PC-3 (cell line): ENCODE data around the gene PVALEF. TPM values are rescaled to one million over a fixed set of nuclear protein-coding genes. Genes with fewer than 3 reads are reported as not detected.
"Not testable (repeated sequence)": the region's sequence is repeated elsewhere in the genome, so short reads cannot be mapped to it uniquely, and the experiment has no call there.

ENCODE experiments used
- ATAC-seq: fragments of 200-7000 bp; cut with Tn5 transposase; 2 replicates; pipeline ENCODE4 v1.9.1; 2020; ENCODE audit warnings: mild to moderate bottlenecking, moderate library complexity
- BruUV-seq: library from RNA; stranded (reverse); fragments of 400-500 nt; replicated peaks from 2 replicates; lab custom pipeline; 2021; lab: Mats Ljungman, UMichigan
- CTCF ChIA-PET: fragments of 300-600 bp; sonication (Branson Sonifier 250); formaldehyde crosslinking; loops from one replicate; lab custom pipeline; 2022; ENCODE audit warnings: antibody characterized with exemption; lab: Charles Lee
- POLR2A ChIA-PET: fragments of 300-600 bp; sonication (Branson Sonifier 250); formaldehyde crosslinking; loops from one replicate; lab custom pipeline; 2022; ENCODE audit warnings: antibody characterized with exemption; ENCODE audit not compliant: unreplicated experiment; lab: Charles Lee
- DNase-seq: peaks from one replicate; pipeline ENCODE4 v3.0.0-alpha.2; 2015
- H2AFZ ChIP-seq: fragments of 300-600 bp; sonication (generic); 2 replicates; pipeline ENCODE4 v1.6.0; 2016; ENCODE audit warnings: antibody characterized with exemption, low read length
- H3F3A ChIP-seq: fragments of 300-600 bp; sonication (generic); one replicate; pipeline ENCODE4 v1.6.0; 2017; ENCODE audit warnings: antibody characterized with exemption, low read length, control low read depth, mild to moderate bottlenecking; ENCODE audit not compliant: unreplicated experiment
- H3K27ac ChIP-seq: fragments of 300-600 bp; sonication (generic); 2 replicates; pipeline ENCODE4 v1.5.1; 2016; ENCODE audit warnings: mild to moderate bottlenecking, low read length
- H3K27me3 ChIP-seq: fragments of 300-600 bp; sonication (generic); 2 replicates; pipeline ENCODE4 v1.6.1; 2016; ENCODE audit warnings: low read length, mixed read lengths
- H3K36me3 ChIP-seq: fragments of 300-600 bp; sonication (generic); 2 replicates; pipeline ENCODE4 v1.6.1; 2016; ENCODE audit warnings: low read depth, mixed run types, low read length, mixed read lengths
- H3K4me1 ChIP-seq: fragments of 300-600 bp; sonication (generic); 2 replicates; pipeline ENCODE4 v1.5.1; 2016; ENCODE audit warnings: low read length; ENCODE audit not compliant: insufficient read depth
- H3K4me2 ChIP-seq: fragments of 300-600 bp; sonication (generic); 2 replicates; pipeline ENCODE4 v1.6.0; 2016; ENCODE audit warnings: low read length
- H3K4me3 ChIP-seq: fragments of 300-600 bp; sonication (generic); 2 replicates; pipeline ENCODE4 v1.5.1; 2016; ENCODE audit warnings: mild to moderate bottlenecking, low read length, mixed read lengths
- H3K79me2 ChIP-seq: fragments of 300-600 bp; sonication (generic); 2 replicates; pipeline ENCODE4 v1.6.1; 2017; ENCODE audit warnings: low read length, mixed read lengths
- H3K9ac ChIP-seq: fragments of 300-600 bp; sonication (generic); 2 replicates; pipeline ENCODE4 v1.6.0; 2016; ENCODE audit warnings: mild to moderate bottlenecking, low read length
- H3K9me2 ChIP-seq: fragments of 300-600 bp; sonication (generic); replicated peaks from 2 replicates; pipeline ENCODE4 v1.6.1; 2016; ENCODE audit warnings: mixed run types, low read length, mixed read lengths
- H3K9me3 ChIP-seq: fragments of 300-600 bp; sonication (generic); 2 replicates; pipeline ENCODE4 v1.6.1; 2016; ENCODE audit warnings: low read length, mixed read lengths
- H4K20me1 ChIP-seq: fragments of 300-600 bp; sonication (generic); 2 replicates; pipeline ENCODE4 v1.6.1; 2016; ENCODE audit warnings: low read length, mixed read lengths
- CTCF ChIP-seq: fragments of 300-600 bp; sonication (generic); conservative IDR thresholded peaks from 2 replicates; pipeline ENCODE4 v1.5.1; 2017; ENCODE audit warnings: antibody characterized with exemption, low read depth, mild to moderate bottlenecking, low read length
- EZH2 ChIP-seq: fragments of 300-600 bp; sonication (generic); IDR thresholded peaks from one replicate; pipeline ENCODE4 v1.6.1; 2017; ENCODE audit warnings: antibody characterized with exemption, mild to moderate bottlenecking, low read length; ENCODE audit not compliant: unreplicated experiment
- EZH2phosphoT487 ChIP-seq: fragments of 300-600 bp; sonication (generic); IDR thresholded peaks from 2 replicates; pipeline ENCODE4 v1.6.1; 2018; ENCODE audit warnings: mild to moderate bottlenecking, antibody characterized with exemption, low read length, borderline replicate concordance
- intact Hi-C: fragments of 100-400 bp; cut with micrococcal nuclease; formaldehyde crosslinking; loops from 2 replicates; pipeline ENCODE4 v1.9.0; 2023
- total RNA-seq: library from RNA; depleted of rRNA; stranded (reverse); fragments of >200 nt; gene quantifications from 2 replicates; pipeline ENCODE4 v1.2.3, GENCODE V29; 2014

PVALEF gene
- total RNA-seq, 1 experiment from 2014 or later, result not detected

- TF ChIP-seq EZH2 (no peak), EZH2phosphoT487 (no peak), CTCF (no peak)
- BruUV-seq, result no TSS peak
- DNase-seq (no peak), ATAC-seq (no peak)
- intact Hi-C loops, result no loop called here
- Histone ChIP-seq H2AFZ (no peak overlapping the region), H3K27ac (no peak overlapping the region), H3F3A (no peaks in the 10 kb centered on the region), H3K9me2 (no peaks in the 10 kb centered on the region), H3K9me3 (no peaks in the 10 kb centered on the region), H3K4me2 (no peak overlapping the region), H4K20me1 (no peaks in the 10 kb centered on the region), H3K36me3 (no peaks in the 10 kb centered on the region), H3K4me1 (no peaks in the 10 kb centered on the region), H3K9ac (no peak overlapping the region), H3K79me2 (no peaks in the 10 kb centered on the region), H3K4me3 (no peak overlapping the region), H3K27me3 (no peaks in the 10 kb centered on the region)
- ChIA-PET CTCF (no interaction called here), POLR2A (no interaction called here)
Measured at GRCh38 chr17:81153340-81153803, 11.9 kb upstream of the PVALEF start.

GRCh38 chr17:81154016-81154415 lies 11.3 kb upstream of the PVALEF start:
- intact Hi-C loops, H3K4me1 ChIP-seq, H4K20me1 ChIP-seq, H3K9me3 ChIP-seq, H3K4me2 ChIP-seq, H3K4me3 ChIP-seq, H3K27me3 ChIP-seq, CTCF ChIA-PET, H2AFZ ChIP-seq, BruUV-seq, H3F3A ChIP-seq, POLR2A ChIA-PET, H3K9ac ChIP-seq, H3K27ac ChIP-seq, DNase-seq, ATAC-seq, H3K36me3 ChIP-seq, H3K9me2 ChIP-seq, H3K79me2 ChIP-seq: not testable (repeated sequence)

DNA sequence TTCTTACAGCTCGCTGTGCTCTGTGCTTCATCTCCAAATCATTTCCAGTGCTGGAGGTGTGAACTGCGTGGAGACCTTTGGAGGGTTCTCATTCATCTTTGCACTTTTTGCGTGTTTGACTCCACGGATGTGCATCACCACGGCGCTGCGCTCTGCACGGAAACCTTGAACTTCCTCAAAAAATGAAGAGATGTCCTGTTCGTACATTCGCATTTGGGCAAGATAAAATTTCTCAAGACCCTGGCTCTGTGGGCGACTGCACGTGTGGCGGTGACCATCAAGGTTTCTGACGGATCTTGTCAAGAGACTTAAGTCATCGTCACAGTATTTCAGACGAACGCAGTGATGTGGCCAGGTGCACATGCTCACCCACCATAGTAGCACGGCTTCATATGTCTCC lies 10.3 kb upstream of the PVALEF start:
- CTCF ChIA-PET, result no interaction called here
- Histone ChIP-seq H4K20me1 (no peaks in the 10 kb centered on the region), H3K9ac (no peak overlapping the region), H3K36me3 (no peaks in the 10 kb centered on the region), H3K4me2 (no peak overlapping the region), H3K9me3 (no peaks in the 10 kb centered on the region), H3F3A (no peaks in the 10 kb centered on the region), H3K4me1 (no peaks in the 10 kb centered on the region), H3K27me3 (no peaks in the 10 kb centered on the region), H3K27ac (no peak overlapping the region), H3K4me3 (no peak overlapping the region), H3K79me2 (no peaks in the 10 kb centered on the region), H3K9me2 (no peaks in the 10 kb centered on the region), H2AFZ (no peak overlapping the region)
- no TSS peak for BruUV-seq
- intact Hi-C loops, result no loop called here
- POLR2A ChIA-PET, result no interaction called here
- DNase-seq (no peak), ATAC-seq (no peak)
- TF ChIP-seq EZH2phosphoT487 (no peak), CTCF (no peak), EZH2 (no peak)
